ENCODE measurements around the gene TUBB2B. TPM values are rescaled to one million over a fixed set of nuclear protein-coding genes. Genes with fewer than 3 reads are reported as not detected.

Gene TUBB2B
- total and polyA plus RNA-seq, 9 of the 15 experiments (the other 6 are each of a cell fraction or from before 2014, with no cell fraction given): 0.11 to 9.7 (median 4.6) TPM

- TF ChIP-seq MGA (IDR thresholded peaks at IDR 0.05): 0 out of 2 replicates have a peak, but pooled peaks have one; percentile 16
- TF ChIP-seq AFF4 (CRISPR knock-in tag; IDR thresholded peaks at IDR 0.05): no peak
- TF ChIP-seq CBX1 (IDR thresholded peaks at IDR 0.05; ENCODE audit: low read depth): no peak
- peak; percentile 93 for TF ChIP-seq C11orf30 (IDR thresholded peaks at IDR 0.05; ENCODE audit: low read depth)
- peak; percentile 44 for TF ChIP-seq POLR2B (IDR thresholded peaks at IDR 0.05; ENCODE audit: low read depth, partially characterized antibody)
- no peak; the same call in 1 of the 2 replicates for TF ChIP-seq ZNF584 (CRISPR knock-in tag; IDR thresholded peaks at IDR 0.05; ENCODE audit: low read depth)
- TF ChIP-seq SLC30A9 (CRISPR knock-in tag; IDR thresholded peaks at IDR 0.05): no peak
- TF ChIP-seq GTF2F1 (IDR thresholded peaks at IDR 0.05; ENCODE audit: low read depth, low read length): no peak
- no peak for TF ChIP-seq KAT8 (IDR thresholded peaks at IDR 0.05; ENCODE audit: low read depth)
- TF ChIP-seq TCFL5 (CRISPR knock-in tag; conservative IDR thresholded peaks at IDR 0.05): no peak
- TF ChIP-seq ZNF445 (CRISPR knock-in tag; IDR thresholded peaks at IDR 0.05; ENCODE audit: low read depth): 0 out of 2 replicates have a peak, but pooled peaks have one; percentile 30
- TF ChIP-seq ZNF79 (CRISPR knock-in tag; IDR thresholded peaks at IDR 0.05; ENCODE audit: low read depth): no peak
Observed at GRCh38 chr6:3209114-3210023, 18.1 kb downstream of the TUBB2B start (continued).
